ENCODE measurements around the gene IL37. TPM values are rescaled to one million over a fixed set of nuclear protein-coding genes. Genes with fewer than 3 reads are reported as not detected.

The IL37 gene
- total RNA-seq, 4 donors from 2014 or later, result not detected

DNA sequence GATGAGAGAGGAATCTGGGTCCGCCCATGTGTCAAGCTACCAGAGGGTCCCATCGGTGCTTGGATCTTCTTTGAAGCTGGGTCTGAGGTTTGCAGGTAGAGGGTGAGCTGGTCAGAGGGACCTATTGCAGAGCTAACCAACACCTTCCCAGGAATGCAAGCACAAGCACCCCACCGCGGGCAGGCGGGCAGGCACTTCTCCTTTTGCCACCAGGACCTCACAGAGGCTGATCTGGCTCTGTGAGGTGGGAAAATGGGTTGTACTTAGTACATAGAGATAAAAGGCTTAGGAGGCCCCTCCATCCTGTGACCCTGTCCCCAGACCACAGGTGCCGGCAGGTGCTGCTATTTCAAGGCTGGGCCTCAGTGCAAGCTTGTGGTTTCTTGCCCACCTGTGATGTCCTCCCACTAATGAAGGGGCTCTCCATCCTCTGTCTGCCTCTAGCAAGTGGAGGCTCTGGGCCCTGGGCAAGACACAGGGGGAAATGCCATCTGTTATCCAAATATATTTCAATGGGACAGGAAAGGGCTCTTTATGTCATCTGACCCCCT lies 31.4 kb upstream of the IL37 start:
- no peaks in the 10 kb centered on the region for H3K4me1 ChIP-seq
- no peak for ATAC-seq
- 100% methylated on average over 1 of the region's 6 CpGs; no CpG with 5 or more reads in 1 of the 2 donors for WGBS, 2 donors (ENCODE audit: low coverage in 1 of 2)
- H3K4me3 ChIP-seq, result no peak overlapping the region
- H3K27me3 ChIP-seq, result no peaks in the 10 kb centered on the region
- no peaks in the 10 kb centered on the region for H3K9me3 ChIP-seq
- no peaks in the 10 kb centered on the region for H3K36me3 ChIP-seq
- H3K27ac ChIP-seq, result no peak overlapping the region
- no peak for TF ChIP-seq POLR2A (IDR thresholded peaks at IDR 0.05)
- TF ChIP-seq, protein P1, sequence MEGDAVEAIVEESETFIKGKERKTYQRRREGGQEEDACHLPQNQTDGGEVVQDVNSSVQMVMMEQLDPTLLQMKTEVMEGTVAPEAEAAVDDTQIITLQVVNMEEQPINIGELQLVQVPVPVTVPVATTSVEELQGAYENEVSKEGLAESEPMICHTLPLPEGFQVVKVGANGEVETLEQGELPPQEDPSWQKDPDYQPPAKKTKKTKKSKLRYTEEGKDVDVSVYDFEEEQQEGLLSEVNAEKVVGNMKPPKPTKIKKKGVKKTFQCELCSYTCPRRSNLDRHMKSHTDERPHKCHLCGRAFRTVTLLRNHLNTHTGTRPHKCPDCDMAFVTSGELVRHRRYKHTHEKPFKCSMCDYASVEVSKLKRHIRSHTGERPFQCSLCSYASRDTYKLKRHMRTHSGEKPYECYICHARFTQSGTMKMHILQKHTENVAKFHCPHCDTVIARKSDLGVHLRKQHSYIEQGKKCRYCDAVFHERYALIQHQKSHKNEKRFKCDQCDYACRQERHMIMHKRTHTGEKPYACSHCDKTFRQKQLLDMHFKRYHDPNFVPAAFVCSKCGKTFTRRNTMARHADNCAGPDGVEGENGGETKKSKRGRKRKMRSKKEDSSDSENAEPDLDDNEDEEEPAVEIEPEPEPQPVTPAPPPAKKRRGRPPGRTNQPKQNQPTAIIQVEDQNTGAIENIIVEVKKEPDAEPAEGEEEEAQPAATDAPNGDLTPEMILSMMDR (IDR thresholded peaks at IDR 0.05), result no peak
- TF ChIP-seq POLR2AphosphoS5 (IDR thresholded peaks at IDR 0.05), result no peak
- TF ChIP-seq EP300 (IDR thresholded peaks at IDR 0.05), result no peak

DNA sequence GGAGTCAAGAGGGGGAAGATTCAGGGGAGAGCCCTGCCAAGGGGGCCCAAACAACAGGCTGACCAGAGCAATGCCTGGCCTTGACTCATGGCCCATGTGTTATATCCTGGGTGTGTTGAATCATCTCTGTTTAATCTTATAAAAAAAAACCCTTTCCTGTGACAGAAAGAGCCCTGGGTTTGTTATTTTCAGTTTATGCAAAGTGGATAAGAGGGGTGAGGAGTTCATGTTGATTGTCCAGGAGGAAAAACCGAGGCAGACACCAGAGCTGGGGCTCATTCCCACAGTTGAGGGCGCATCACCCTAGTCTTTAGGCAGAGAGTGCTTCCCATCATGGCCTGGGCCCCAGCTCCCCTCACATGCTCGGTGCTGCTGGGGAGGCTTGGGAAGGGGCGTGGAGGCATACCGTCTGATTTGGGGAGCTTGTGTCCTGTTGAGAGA lies 30.9 kb upstream of the IL37 start:
- H3K4me1 ChIP-seq, result no peaks in the 10 kb centered on the region
- TF ChIP-seq EP300 (IDR thresholded peaks at IDR 0.05) (no peak), POLR2A (IDR thresholded peaks at IDR 0.05) (no peak), POLR2AphosphoS5 (IDR thresholded peaks at IDR 0.05) (no peak)
- TF ChIP-seq, protein P1 (IDR thresholded peaks at IDR 0.05), result no peak
- no peaks in the 10 kb centered on the region for H3K27me3 ChIP-seq
- H3K9me3 ChIP-seq, result no peaks in the 10 kb centered on the region
- no peak overlapping the region for H3K4me3 ChIP-seq
- no peak for ATAC-seq
- 83% methylated on average over 5 of the region's 5 CpGs; no CpG with 5 or more reads in 1 of the 2 donors for WGBS, 2 donors (ENCODE audit: low coverage in 1 of 2)
- no peak overlapping the region for H3K27ac ChIP-seq
- no peaks in the 10 kb centered on the region for H3K36me3 ChIP-seq

DNA sequence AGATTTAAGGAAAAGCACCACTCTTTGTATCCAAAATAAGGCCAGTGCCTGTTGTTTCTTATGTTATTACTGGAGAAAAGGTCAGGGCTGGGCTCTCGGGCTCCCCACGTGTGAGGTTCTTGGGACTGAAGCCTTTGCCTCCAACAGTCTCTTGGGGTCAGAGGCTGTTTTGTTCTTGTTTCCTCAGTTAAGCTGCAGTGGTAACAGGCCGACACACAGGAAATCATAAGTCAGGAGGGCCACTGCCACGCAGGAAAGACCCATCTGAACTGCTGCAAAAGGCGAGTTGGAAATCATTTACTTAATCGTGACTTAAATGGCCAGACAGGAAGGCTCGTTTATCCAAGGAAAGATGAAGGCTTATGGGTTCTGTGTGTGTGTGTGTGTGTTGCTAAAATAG lies 30.3 kb upstream of the IL37 start:
- TF ChIP-seq POLR2A (IDR thresholded peaks at IDR 0.05) (no peak), EP300 (IDR thresholded peaks at IDR 0.05) (no peak), POLR2AphosphoS5 (IDR thresholded peaks at IDR 0.05) (no peak)
- TF ChIP-seq, protein P1 (IDR thresholded peaks at IDR 0.05), result no peak
- Histone ChIP-seq H3K27me3 (no peaks in the 10 kb centered on the region), H3K36me3 (no peaks in the 10 kb centered on the region), H3K27ac (no peak overlapping the region), H3K4me3 (no peak overlapping the region), H3K9me3 (no peaks in the 10 kb centered on the region), H3K4me1 (no peaks in the 10 kb centered on the region)
- WGBS, 2 donors (ENCODE audit: low coverage in 1 of 2), result 56 to 82% methylated on average over 5 to 7 of the region's 7 CpGs
- ATAC-seq, result no peak

DNA sequence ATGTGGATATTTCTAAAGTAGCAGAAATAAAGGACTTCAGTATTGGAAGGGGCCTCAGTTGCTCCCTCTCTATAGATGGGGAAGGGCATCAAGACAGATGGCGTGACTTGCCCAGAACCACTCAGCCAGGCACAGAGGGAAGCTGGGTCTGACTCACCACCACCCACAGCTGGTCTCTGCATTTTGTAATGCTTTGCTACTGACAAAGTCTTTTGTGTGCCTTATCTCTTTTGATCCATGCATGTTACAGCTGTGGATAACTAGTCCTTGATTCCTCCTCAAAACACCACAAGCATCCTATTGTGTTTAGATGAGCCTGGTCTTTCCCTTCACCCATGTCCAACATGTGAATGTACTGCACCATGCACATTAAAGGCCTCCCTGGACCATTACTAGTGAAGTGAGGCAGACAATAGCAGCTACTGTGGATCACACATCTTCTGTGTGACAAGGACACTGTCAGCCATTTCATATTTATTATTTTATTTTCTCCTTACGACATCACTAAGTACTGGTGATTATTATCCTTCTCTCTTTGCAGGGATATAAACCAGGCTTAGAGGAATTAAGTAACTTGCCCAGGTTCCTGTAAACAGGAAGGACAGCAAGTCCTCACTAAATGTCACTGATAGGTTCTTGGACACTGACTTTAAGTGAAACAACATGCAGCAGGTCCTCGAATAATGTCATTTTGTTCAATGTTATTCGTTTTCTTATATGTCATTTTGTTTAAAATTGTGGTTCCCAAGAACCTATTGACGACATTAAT lies 29.6 kb upstream of the IL37 start:
- 71 to 82% methylated on average over 5 of the region's 5 CpGs for WGBS, 2 donors (ENCODE audit: low coverage in 1 of 2)
- Histone ChIP-seq H3K4me3 (no peak overlapping the region), H3K27ac (no peak overlapping the region), H3K36me3 (no peaks in the 10 kb centered on the region), H3K27me3 (no peaks in the 10 kb centered on the region), H3K9me3 (no peaks in the 10 kb centered on the region), H3K4me1 (no peaks in the 10 kb centered on the region)
- TF ChIP-seq, protein P1 (IDR thresholded peaks at IDR 0.05), result no peak
- TF ChIP-seq EP300 (IDR thresholded peaks at IDR 0.05) (no peak), POLR2A (IDR thresholded peaks at IDR 0.05) (no peak), POLR2AphosphoS5 (IDR thresholded peaks at IDR 0.05) (no peak)
- ATAC-seq, result no peak

DNA sequence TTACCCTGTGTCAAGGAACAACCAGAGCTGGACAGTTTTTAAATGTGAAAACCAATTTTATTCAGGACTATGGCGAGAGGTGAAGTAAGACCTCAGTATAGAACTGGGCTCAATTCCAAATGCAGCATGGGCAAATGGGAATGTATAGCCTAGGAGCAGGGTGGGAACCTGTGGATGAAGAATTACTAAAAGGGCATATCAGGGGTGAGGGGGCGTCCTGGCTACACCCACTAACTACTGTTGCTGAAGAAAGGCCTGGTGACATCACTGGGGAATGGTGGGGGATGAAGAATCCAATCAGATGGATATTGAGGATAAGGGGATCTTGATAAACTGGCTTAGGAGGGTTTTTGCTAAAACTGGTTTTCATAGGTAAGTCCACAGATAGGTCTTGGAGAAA lies 27.3 kb upstream of the IL37 start:
- Histone ChIP-seq H3K9me3 (no peaks in the 10 kb centered on the region), H3K4me1 (no peaks in the 10 kb centered on the region), H3K4me3 (no peak overlapping the region), H3K27me3 (no peaks in the 10 kb centered on the region), H3K36me3 (no peaks in the 10 kb centered on the region), H3K27ac (no peak overlapping the region)
- no peak for ATAC-seq
- TF ChIP-seq POLR2A (IDR thresholded peaks at IDR 0.05) (no peak), POLR2AphosphoS5 (IDR thresholded peaks at IDR 0.05) (no peak), EP300 (IDR thresholded peaks at IDR 0.05) (no peak)
- TF ChIP-seq, protein P1 (IDR thresholded peaks at IDR 0.05), result no peak
- WGBS, 2 donors (ENCODE audit: low coverage in 1 of 2), result 69 to 100% methylated on average over 1 to 2 of the region's 2 CpGs

Data from gastroesophageal sphincter (tissue), 4 donors.